ENCODE measurements around the gene POLR2A.

The POLR2A gene

GRCh38 chr17:7508846-7509245 is 24.7 kb downstream of the POLR2A start:
- DNase-seq: no peak

GRCh38 chr17:7509937-7510336 is 25.8 kb downstream of the POLR2A start:
- no peak for DNase-seq

GRCh38 chr17:7511108-7511507 is 26.9 kb downstream of the POLR2A start:
- no peak for DNase-seq

- no peak for DNase-seq
Observed at GRCh38 chr17:7512105-7512504, 27.9 kb downstream of the POLR2A start.

- DNase-seq: no peak
Observed at GRCh38 chr17:7512824-7513540, 28.8 kb downstream of the POLR2A start.

GRCh38 chr17:7513850-7514419 is 29.8 kb downstream of the POLR2A start:
- DNase-seq: no peak

GRCh38 chr17:7515911-7516610 is 31.9 kb downstream of the POLR2A start:
- no peak for DNase-seq

- DNase-seq: no peak
Observed at GRCh38 chr17:7523033-7523432, 38.9 kb downstream of the POLR2A start.

- no peak for DNase-seq
Observed at GRCh38 chr17:7528842-7529241, 44.7 kb downstream of the POLR2A start.

GRCh38 chr17:7530023-7530900 is 46.1 kb downstream of the POLR2A start:
- no peak for DNase-seq

GRCh38 chr17:7538050-7538449 is 53.9 kb downstream of the POLR2A start:
- DNase-seq: no peak

GRCh38 chr17:7538891-7539545 is 54.9 kb downstream of the POLR2A start:
- DNase-seq: no peak

GRCh38 chr17:7541074-7541621 is 57.0 kb downstream of the POLR2A start:
- DNase-seq: no peak

- DNase-seq: no peak
Observed at GRCh38 chr17:7544911-7545310, 60.7 kb downstream of the POLR2A start.

- DNase-seq: no peak
Observed at GRCh38 chr17:7548585-7549400, 64.6 kb downstream of the POLR2A start, which contains the start of gene TNFSF12. TNFSF12 (plus strand) TSS chr17:7549058; CDS start chr17:7549154, 96 bp downstream.

Data from NCI-H446 treated with DMSO at 0.1 percent for 48 hours (cell line).